ENCODE results near the gene SAMD4B.

DNA sequence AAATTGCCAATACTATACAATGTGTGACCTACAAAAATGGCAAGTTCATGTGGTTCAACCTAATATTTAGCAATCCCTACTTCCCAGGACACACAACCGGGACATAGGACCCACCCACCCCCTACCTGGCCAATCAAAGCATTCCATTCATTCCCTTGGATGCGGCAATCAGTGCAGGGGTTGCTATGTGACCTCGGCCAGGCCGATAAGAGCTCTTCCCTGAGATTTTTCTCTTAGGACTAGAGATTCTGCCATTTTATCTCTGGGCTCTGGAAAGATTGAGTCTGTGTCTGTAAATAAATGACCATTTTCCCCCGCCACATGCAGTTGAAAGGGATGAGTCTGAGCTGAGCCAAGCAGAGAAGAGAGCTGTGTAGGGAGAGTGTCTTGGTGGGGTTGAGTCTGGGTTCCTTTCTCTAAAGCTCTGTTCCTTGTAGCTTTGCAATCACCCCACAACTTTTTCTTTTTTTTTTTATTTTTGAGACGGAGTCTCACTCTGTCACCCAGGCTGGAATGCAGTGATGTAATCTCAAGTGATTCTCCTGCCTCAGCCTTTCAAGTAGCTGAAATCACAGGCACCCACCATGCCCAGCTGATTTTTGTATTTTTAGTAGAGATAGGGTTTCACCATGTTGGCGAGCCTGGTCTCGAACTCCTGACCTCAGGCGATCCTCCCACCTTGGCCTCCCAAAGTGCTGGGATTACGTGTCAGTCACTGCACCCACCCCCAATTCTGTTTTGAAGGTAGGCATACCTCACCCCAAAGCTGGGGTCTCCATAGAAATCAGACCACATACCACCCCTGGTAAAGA is 38.6 kb upstream of the SAMD4B start:
- no peak for TF ChIP-seq CTCF (conservative IDR thresholded peaks at IDR 0.05; ENCODE audit: low read length)
- no peak for TF ChIP-seq EZH2phosphoT487 (IDR thresholded peaks at IDR 0.05; ENCODE audit: borderline replicate concordance, low read depth, low read length)
